HL-60 (cell line): ENCODE results near the gene SP7.

Experiments used
- GABPA ChIP-seq: IDR thresholded peaks from 2 replicates; pipeline ENCODE4 v1.6.1; 2012; ENCODE audit warnings: low read depth
- POLR2AphosphoS5 ChIP-seq: IDR thresholded peaks from 2 replicates; pipeline ENCODE4 v1.6.1; 2012; ENCODE audit warnings: low read depth
- REST ChIP-seq: IDR thresholded peaks from 2 replicates; pipeline ENCODE4 v1.6.1; 2012; ENCODE audit warnings: low read depth; ENCODE audit not compliant: insufficient replicate concordance
- SPI1 ChIP-seq: IDR thresholded peaks from 2 replicates; pipeline ENCODE4 v1.6.1; 2012; ENCODE audit warnings: low read depth, mild to moderate bottlenecking, borderline replicate concordance
- TF ChIP-seq, protein P1 (sequence below): IDR thresholded peaks from one replicate; pipeline ENCODE4 v1.5.1; 2011; ENCODE audit warnings: low read length, control low read depth, inconsistent platforms; ENCODE audit not compliant: insufficient read depth

DNA sequence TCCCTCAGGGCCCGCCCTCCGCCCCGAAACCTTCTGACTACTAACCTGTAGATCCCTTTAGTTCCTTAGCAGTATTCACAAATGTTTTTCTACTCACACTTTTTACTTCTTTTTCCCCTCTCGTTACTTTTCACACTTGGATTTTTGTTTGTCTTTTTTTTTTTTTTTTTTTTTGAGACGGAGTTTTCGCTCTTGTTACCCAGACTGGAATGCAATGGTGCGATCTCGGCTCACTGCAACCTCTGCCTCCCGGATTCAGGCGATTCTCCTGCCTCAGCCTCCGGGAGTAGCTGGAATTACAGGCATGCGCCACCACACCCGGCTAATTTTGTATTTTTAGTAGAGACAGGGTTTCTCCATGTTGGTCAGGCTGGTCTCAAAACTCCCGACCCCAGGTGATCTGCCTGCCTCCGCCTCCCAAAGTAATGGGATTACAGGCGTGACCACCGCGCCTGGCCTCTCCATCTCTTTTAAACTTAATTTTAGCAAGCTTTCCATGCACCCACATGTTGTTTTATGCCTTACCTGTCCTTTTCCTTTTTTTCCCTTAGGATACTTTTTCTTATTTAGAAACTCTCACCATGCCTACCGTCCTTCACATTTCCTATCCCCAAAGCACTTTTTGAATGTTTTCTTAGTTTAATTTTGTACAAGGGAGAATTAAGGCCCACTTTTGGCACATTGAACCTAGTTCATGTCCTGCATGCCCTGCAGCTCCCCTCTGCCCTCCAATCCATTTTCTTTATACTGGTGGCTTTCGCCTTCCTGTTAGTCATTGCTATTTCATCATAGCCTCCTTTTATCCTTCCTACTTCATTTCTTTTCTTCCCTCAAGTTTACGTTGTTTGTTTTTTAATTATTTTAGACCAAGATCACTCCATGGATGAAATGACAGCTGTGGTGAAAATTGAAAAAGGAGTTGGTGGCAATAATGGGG, 44.9 kb upstream of the SP7 start:
- TF ChIP-seq, protein P1, sequence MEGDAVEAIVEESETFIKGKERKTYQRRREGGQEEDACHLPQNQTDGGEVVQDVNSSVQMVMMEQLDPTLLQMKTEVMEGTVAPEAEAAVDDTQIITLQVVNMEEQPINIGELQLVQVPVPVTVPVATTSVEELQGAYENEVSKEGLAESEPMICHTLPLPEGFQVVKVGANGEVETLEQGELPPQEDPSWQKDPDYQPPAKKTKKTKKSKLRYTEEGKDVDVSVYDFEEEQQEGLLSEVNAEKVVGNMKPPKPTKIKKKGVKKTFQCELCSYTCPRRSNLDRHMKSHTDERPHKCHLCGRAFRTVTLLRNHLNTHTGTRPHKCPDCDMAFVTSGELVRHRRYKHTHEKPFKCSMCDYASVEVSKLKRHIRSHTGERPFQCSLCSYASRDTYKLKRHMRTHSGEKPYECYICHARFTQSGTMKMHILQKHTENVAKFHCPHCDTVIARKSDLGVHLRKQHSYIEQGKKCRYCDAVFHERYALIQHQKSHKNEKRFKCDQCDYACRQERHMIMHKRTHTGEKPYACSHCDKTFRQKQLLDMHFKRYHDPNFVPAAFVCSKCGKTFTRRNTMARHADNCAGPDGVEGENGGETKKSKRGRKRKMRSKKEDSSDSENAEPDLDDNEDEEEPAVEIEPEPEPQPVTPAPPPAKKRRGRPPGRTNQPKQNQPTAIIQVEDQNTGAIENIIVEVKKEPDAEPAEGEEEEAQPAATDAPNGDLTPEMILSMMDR = no peak
- no peak for TF ChIP-seq REST
- no peak for TF ChIP-seq POLR2AphosphoS5
- TF ChIP-seq GABPA = no peak
- TF ChIP-seq SPI1 = no peak
